Fibroblast of peridontal ligament (primary cell): ENCODE results near the gene HHATL.

Experiments
- DNase-seq: peaks from one replicate; pipeline ENCODE4 v3.0.0-alpha.2; 2010; ENCODE audit errors: extremely low read depth

HHATL gene

GRCh38 chr3:42652611-42653302, 49.8 kb downstream of the HHATL start:
- peak; percentile 56 for DNase-seq

DNA sequence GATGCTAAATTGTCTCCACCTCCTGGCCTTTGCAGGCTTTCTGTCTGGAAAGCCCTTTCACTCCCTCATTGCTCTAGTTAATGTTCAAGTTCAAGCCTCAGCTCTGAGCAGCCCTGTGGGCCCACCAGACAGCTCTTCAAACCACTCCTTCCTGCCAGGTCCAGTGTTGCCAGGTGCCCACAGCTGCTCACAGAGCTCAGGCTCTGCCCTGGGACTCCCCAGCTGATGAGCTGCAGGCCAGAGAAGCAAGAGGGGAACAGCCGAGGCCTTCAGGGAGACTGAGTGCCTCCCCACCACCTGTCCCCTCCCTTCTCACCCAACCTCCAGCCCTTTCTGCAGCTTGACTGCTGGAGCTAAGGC, 50.4 kb downstream of the HHATL start:
- no peak for DNase-seq

DNA sequence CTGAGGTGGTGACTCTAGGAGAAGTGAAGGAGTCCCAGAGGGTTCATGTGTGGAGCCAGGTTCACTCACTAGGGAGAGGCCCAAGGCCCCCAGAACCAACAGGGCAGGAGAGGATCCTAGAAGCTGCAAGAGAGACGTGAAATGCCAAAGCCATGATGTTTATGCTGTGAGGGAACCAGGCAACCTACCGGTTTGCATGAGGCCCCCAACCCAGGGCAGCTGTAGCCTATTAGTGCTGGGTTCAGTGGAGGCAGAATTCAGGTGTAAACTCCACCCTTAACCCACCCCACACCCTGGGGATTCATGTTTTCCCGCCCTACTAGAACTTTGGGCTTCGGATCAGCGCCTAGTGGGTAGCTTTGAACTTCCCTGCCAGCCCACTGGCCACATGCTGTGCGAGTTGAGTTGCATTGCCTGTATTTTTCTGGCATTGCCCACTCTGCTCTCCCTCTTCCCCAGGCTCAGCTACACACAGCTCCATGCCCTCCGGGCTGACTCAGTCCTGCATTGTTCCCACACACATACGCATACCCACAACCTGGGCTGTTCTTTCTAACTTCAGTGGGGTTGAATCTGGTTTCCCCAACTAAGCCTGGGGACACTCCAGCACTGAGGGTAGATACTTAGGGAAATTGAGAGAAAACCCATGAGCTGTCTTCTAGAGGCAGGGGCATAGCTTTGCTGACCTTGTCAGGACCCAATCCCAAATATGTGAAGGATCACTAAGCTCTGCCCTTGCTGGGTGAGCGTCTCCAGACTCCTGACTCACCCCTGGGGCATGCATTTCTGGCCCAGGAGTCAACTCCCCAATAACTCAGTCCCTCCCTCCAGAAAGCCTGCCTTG, 51.1 kb downstream of the HHATL start:
- peak; percentile 63 for DNase-seq

GRCh38 chr3:42649783-42650182, 52.8 kb downstream of the HHATL start:
- no peak for DNase-seq

DNA sequence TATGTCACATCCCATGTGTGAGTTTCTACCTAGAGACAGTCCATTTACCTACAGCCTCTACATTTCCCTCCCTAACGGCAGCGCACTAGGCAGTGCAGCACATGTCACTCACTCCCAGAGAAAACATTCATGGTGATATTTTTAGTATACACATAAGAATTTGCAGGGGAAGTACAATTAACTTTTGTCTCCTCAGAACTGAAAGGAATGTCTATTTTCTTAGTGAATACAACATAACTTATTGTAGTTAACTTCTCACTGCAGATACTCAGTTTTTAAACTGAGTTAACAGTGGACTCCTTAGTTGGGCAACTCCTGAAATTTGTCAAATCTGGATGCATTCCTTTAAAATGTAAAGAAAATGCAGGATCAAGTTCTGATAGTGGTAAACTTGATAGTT, 53.6 kb downstream of the HHATL start:
- DNase-seq: no peak

DNA sequence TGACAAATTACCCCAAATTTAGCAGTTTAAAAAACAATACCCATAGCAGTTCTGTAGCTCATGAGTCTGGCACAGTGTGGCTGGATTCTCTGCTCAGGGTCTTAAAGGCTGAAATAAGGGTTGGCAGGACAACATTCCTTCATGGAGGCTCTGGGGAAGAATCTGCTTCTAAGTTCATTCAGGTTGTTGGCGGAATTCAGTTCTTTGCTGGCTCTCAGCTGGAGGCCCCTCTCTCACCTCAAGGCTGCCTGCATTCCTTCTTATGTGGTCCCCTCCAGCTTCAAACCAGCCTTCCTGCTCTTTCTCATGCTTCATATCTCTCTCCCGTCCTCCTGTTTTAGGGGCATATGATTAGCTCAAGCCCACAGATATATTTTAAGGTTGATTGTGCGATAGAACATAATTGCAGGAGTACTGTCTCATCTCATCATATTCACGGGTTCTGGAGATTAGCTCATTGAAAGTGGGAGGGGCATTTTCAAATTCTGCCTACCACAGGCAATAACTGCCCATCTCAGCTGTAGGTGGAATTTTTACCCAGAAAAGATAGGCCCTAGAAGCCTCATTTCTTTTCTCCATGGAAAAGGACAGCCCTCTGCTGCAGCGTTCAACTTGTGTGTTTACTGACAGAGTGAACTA, 54.7 kb downstream of the HHATL start:
- DNase-seq: no peak
